Activated CD8-positive, alpha-beta T cell treated with anti-CD3 and anti-CD28 coated beads for 36 hours (primary cell): ENCODE data around the gene HGFAC. TPM values are rescaled to one million over a fixed set of nuclear protein-coding genes. Genes with fewer than 3 reads are reported as not detected.

Experiments
- ATAC-seq: fragments of 200-7000 bp; cut with Tn5 transposase; one replicate; pipeline ENCODE4 v1.10.0; 2021; ENCODE audit warnings: mild to moderate bottlenecking, moderate library complexity
- CTCF ChIA-PET: fragments of 350-600 bp; sonication (Branson Sonifier 250); formaldehyde crosslinking; loops from one replicate; lab custom pipeline; 2021; ENCODE audit warnings: antibody characterized with exemption; lab: Charles Lee
- POLR2A ChIA-PET: fragments of 350-600 bp; sonication (Branson Sonifier 250); formaldehyde crosslinking; loops from one replicate; lab custom pipeline; 2021; ENCODE audit warnings: antibody characterized with exemption; lab: Charles Lee
- DNase-seq: peaks from one replicate; pipeline ENCODE4 v3.0.0-alpha.2; 2020
- H3K27ac Mint-ChIP-seq: one replicate; pipeline ENCODE4 v1.8.0; 2021; ENCODE audit warnings: mild to moderate bottlenecking, mixed read lengths
- H3K27me3 Mint-ChIP-seq: one replicate; pipeline ENCODE4 v1.8.0; 2021; ENCODE audit warnings: mixed read lengths
- H3K36me3 Mint-ChIP-seq: one replicate; pipeline ENCODE4 v1.8.0; 2021; ENCODE audit warnings: low read depth, mixed read lengths
- H3K4me1 Mint-ChIP-seq: one replicate; pipeline ENCODE4 v1.8.0; 2021; ENCODE audit warnings: low read depth, mixed read lengths
- H3K4me3 Mint-ChIP-seq: one replicate; pipeline ENCODE4 v1.8.0; 2021; ENCODE audit warnings: mild to moderate bottlenecking, moderate library complexity, mixed read lengths
- H3K9me3 Mint-ChIP-seq: one replicate; pipeline ENCODE4 v1.8.0; 2021; ENCODE audit warnings: mixed read lengths
- intact Hi-C: fragments of 100-400 bp; cut with micrococcal nuclease; formaldehyde crosslinking; loops from one replicate; pipeline ENCODE4 v1.10.0; 2022
- total RNA-seq, 2 experiments: library from RNA; stranded (reverse); gene quantifications; one replicate each; pipeline ENCODE4 v1.2.3, GENCODE V29; 2021
- TF ChIP-seq, protein P1 (sequence below): fragments of 200-600 bp; IDR thresholded peaks from one replicate; pipeline ENCODE4 v1.8.0; 2022; ENCODE audit warnings: antibody characterized with exemption, mild to moderate bottlenecking

Gene HGFAC
- total RNA-seq, 2 experiments from 2014 or later: not detected

DNA sequence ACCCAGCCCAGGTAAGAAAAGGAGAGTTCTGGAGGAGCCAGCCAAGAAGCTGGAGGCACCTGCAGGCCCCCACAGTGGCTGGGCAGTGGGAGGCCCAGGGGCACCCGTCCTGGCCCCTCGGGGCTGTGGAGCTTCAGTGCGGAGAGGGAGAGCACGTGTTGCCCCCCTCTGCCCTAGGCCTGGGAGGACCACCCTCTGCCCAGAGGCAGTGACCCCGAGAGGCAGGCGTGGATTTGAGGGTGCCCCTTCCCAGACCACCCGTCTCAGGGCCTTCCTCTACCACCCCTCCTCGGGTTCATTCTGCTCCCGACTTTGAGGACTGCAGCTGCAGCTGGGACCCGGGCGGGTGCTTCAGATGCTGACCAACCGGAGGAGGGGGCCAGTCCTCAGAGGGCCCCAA is 12.1 kb upstream of the HGFAC start:
- CTCF ChIA-PET: interaction anchor here (1.1 to 2.0 kb wide), 2 partner anchors 51 to 83 kb away, joined by 4 to 7 read pairs; no protein-coding TSS in a partner anchor
- TF ChIP-seq, protein P1, sequence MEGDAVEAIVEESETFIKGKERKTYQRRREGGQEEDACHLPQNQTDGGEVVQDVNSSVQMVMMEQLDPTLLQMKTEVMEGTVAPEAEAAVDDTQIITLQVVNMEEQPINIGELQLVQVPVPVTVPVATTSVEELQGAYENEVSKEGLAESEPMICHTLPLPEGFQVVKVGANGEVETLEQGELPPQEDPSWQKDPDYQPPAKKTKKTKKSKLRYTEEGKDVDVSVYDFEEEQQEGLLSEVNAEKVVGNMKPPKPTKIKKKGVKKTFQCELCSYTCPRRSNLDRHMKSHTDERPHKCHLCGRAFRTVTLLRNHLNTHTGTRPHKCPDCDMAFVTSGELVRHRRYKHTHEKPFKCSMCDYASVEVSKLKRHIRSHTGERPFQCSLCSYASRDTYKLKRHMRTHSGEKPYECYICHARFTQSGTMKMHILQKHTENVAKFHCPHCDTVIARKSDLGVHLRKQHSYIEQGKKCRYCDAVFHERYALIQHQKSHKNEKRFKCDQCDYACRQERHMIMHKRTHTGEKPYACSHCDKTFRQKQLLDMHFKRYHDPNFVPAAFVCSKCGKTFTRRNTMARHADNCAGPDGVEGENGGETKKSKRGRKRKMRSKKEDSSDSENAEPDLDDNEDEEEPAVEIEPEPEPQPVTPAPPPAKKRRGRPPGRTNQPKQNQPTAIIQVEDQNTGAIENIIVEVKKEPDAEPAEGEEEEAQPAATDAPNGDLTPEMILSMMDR: no peak
- POLR2A ChIA-PET: interaction anchor here (0.6 kb wide), 1 partner anchor 316 kb away, joined by 3 read pairs; no protein-coding TSS in a partner anchor
- ATAC-seq: no peak
- H3K36me3 Mint-ChIP-seq: no peaks in the 10 kb centered on the region
- H3K27ac Mint-ChIP-seq: no peak overlapping the region
- no peak for DNase-seq
- H3K4me3 Mint-ChIP-seq: no peak overlapping the region
- no peaks in the 10 kb centered on the region for H3K27me3 Mint-ChIP-seq
- intact Hi-C loops: no loop called here
- H3K9me3 Mint-ChIP-seq: no peaks in the 10 kb centered on the region
- H3K4me1 Mint-ChIP-seq: no peaks in the 10 kb centered on the region

DNA sequence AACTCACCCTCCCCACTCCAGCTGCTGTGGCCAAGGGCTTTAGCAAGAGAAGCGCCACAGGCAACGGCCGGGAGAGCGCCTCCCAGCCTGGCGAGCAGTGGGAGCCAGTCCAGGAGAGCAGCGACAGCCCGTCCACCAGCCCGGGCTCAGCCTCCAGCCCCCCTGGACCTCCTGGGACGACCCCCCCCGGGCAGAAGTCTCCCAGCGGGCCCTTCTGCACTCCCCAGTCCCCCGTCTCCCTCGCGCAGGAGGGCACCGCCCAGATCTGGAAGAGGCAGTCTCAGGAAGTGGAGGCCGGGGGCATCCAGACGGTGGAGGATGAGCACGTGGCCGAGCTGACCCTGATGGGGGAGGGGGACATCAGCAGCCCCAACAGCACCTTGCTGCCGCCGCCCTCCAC is 11.2 kb upstream of the HGFAC start:
- no peak for DNase-seq
- Mint-ChIP-seq H3K27me3 (no peaks in the 10 kb centered on the region), H3K4me1 (no peaks in the 10 kb centered on the region), H3K4me3 (no peak overlapping the region), H3K27ac (no peak overlapping the region), H3K9me3 (no peaks in the 10 kb centered on the region), H3K36me3 (no peaks in the 10 kb centered on the region)
- ATAC-seq: no peak
- TF ChIP-seq, protein P1: no peak
- POLR2A ChIA-PET: no interaction called here
- CTCF ChIA-PET: interaction anchor here (2.0 kb wide), 1 partner anchor 50 kb away, joined by 7 read pairs; no protein-coding TSS in a partner anchor
- intact Hi-C loops: no loop called here

DNA sequence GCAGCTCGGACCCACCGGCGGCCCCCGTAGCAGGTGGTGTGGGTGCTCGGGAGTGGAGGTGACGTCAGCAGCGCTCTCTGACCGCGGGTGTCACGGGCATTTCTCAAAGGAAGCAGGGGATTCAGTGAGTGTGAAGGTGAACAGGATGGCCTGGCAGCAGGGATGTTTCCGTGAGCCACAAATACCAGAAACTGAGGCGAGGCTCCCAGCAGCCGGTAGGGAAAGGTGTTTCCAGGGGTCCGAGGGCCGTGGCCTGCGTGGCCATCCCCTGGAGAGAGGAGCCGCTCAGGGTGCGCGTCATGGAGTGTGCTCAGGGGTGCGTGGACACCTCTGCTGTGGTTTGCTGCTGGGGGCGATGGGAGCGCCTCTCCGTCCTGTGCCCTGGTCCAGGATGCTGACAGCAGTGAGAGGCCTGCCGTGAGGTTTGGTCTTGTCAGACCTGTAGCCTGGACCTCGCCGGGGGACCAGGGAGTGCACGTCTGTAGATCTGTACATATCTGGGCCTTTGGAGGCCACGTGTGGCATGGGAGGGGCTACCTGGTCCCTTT is 10.2 kb upstream of the HGFAC start:
- intact Hi-C loops: no loop called here
- TF ChIP-seq, protein P1: no peak
- CTCF ChIA-PET: no interaction called here
- POLR2A ChIA-PET: no interaction called here
- ATAC-seq: no peak
- Mint-ChIP-seq H3K27me3 (no peaks in the 10 kb centered on the region), H3K27ac (no peak overlapping the region), H3K9me3 (no peaks in the 10 kb centered on the region), H3K4me1 (no peaks in the 10 kb centered on the region), H3K4me3 (no peak overlapping the region), H3K36me3 (no peaks in the 10 kb centered on the region)
- DNase-seq: no peak

DNA sequence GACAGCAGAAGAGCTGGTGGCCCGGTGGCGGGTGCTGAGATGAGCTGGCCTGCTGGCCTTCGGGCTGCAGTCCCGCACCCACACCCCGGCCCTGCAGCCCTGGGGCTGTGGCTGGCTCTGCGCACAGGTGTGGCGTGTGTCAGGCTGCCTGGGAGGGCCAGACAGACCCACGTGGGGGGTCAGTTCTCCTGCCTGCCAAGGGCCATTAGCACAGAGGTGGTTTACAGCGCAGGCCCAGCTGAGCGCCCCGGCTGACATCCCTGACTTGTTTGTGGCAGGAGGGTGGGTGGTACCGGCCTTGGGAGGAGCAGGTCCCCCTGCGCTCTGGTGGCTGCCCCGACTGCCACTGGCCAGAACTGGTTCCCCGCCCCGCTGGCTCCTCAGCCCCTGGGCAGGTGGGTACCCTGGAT is 9.4 kb upstream of the HGFAC start:
- intact Hi-C loops: no loop called here
- H3K9me3 Mint-ChIP-seq: no peaks in the 10 kb centered on the region
- H3K27me3 Mint-ChIP-seq: no peaks in the 10 kb centered on the region
- DNase-seq: no peak
- POLR2A ChIA-PET: no interaction called here
- H3K4me1 Mint-ChIP-seq: no peaks in the 10 kb centered on the region
- no peak overlapping the region for H3K27ac Mint-ChIP-seq
- no peak for ATAC-seq
- TF ChIP-seq, protein P1: no peak
- H3K36me3 Mint-ChIP-seq: no peaks in the 10 kb centered on the region
- H3K4me3 Mint-ChIP-seq: no peak overlapping the region
- CTCF ChIA-PET: no interaction called here

DNA sequence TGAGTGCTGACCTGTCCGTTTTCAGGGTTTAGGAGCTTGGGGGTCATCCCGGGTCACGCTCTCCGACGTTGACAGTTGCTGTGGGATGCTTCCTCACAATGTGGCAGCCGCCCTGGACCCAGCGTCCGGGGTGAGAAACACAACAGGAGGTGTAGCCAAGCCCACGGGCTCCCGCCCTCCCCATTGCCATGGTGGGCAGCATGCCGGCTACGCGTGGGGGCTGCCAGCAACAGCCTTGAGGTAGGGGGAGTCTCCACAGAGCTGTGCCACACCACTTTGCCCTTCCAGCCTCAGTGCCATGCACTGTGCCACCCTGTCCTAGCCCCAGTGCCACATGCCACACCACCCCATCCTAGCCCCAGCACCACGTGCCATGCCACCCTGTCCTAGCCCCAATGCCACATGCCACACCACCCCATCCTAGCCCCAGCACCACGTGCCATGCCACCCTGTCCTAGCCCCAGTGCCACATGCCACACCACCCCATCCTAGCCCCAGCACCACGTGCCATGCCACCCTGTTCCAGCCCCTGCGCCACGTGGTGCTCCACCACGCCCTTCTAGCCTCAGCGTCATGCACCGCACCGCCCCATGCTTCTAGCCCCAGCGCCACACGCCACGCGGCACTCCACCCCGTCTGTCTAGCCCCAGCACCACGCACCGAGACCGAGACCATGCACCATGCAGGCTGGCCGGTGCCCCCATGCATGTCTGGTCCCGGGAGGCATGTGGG is 8.5 kb upstream of the HGFAC start:
- TF ChIP-seq, protein P1: no peak
- DNase-seq: no peak
- no peaks in the 10 kb centered on the region for H3K9me3 Mint-ChIP-seq
- ChIA-PET POLR2A (no interaction called here), CTCF (no interaction called here)
- H3K36me3 Mint-ChIP-seq: no peaks in the 10 kb centered on the region
- ATAC-seq: no peak
- H3K27me3 Mint-ChIP-seq: no peaks in the 10 kb centered on the region
- no peaks in the 10 kb centered on the region for H3K4me1 Mint-ChIP-seq
- no peak overlapping the region for H3K4me3 Mint-ChIP-seq
- H3K27ac Mint-ChIP-seq: no peak overlapping the region
- intact Hi-C loops: no loop called here
